Stomach (tissue), 9 donors: ENCODE data around the gene ZNF511. TPM values are rescaled to one million over a fixed set of nuclear protein-coding genes. Genes with fewer than 3 reads are reported as not detected.

ENCODE experiments used
- DNase-seq, 2 donors: peaks; one replicate each; pipeline versions ENCODE4 v3.0.0 to v3.0.0-alpha.2; 2013 to 2019
- H3K27ac ChIP-seq, 5 donors: fragments of 200-600 bp in 4 of 5; sonication (generic) in 4 of 5; one replicate each; pipeline ENCODE4 v1.5.1; 2013 to 2019; ENCODE audit warnings: mild to moderate bottlenecking in 1 of 5, moderate library complexity in 1 of 5
- H3K27me3 ChIP-seq, 3 donors: fragments of 200-600 bp; sonication (generic); one replicate each; pipeline ENCODE4 v1.5.1; 2017 to 2019; ENCODE audit warnings: mixed run types in 1 of 3
- H3K36me3 ChIP-seq, 4 donors: fragments of 200-600 bp; sonication (generic); 1 replicate in 3 of 4; 2 replicates in 1 of 4; pipeline ENCODE4 v1.5.1; 2016 to 2019
- H3K4me1 ChIP-seq, 4 donors: fragments of 200-600 bp; sonication (generic); one replicate each; pipeline ENCODE4 v1.5.1; 2016 to 2019
- H3K4me3 ChIP-seq, 4 donors: fragments of 200-600 bp; sonication (generic) in 3 of 4; one replicate each; pipeline ENCODE4 v1.5.1; 2016 to 2019; ENCODE audit warnings: mild to moderate bottlenecking in 1 of 4
- H3K9me3 ChIP-seq, 4 donors: fragments of 200-600 bp; sonication (generic); one replicate each; pipeline ENCODE4 v1.5.1; 2016 to 2019
- CTCF ChIP-seq, 7 experiments: fragments of 450-650 bp in 4 of 7; fragments of 200-600 bp in 3 of 7; sonication (generic) in 3 of 7; IDR thresholded peaks; one replicate each; pipeline ENCODE4 v1.5.1; 2016 to 2019; ENCODE audit warnings: antibody characterized with exemption in 7 of 7, control low read depth in 2 of 7, mild to moderate bottlenecking in 1 of 7
- EP300 ChIP-seq: sonication (generic); formaldehyde crosslinking; IDR thresholded peaks from one replicate; pipeline ENCODE4 v1.6.1; 2017; ENCODE audit warnings: antibody characterized with exemption
- POLR2A ChIP-seq, 4 donors: fragments of 450-650 bp; IDR thresholded peaks; one replicate each; pipeline ENCODE4 v1.6.1; 2016; ENCODE audit warnings: antibody characterized with exemption in 4 of 4, control low read depth in 2 of 4, mild to moderate bottlenecking in 1 of 4, moderate library complexity in 1 of 4
- POLR2AphosphoS5 ChIP-seq, 3 donors: sonication (generic); formaldehyde crosslinking; IDR thresholded peaks; one replicate each; pipeline ENCODE4 v1.6.1; 2016; ENCODE audit warnings: antibody characterized with exemption in 3 of 3
- WGBS, 5 donors: extraction: QIAGEN DNeasy Blood & Tissue Kit in 3 of 5; methylation state at CpG; one replicate each; pipeline versions ENCODE4 v1.1.5 to v1.1.7; 2013 to 2018; 5-methylcytosine and 5-hydroxymethylcytosine counted together
- intact Hi-C: fragments of 100-400 bp; cut with DNase I; formaldehyde crosslinking; loops from one replicate; pipeline ENCODE4 v1.15.1; 2023; ENCODE audit warnings: low total_unique reads
- polyA plus RNA-seq, 3 donors: library from polyadenylated mRNA; stranded (reverse); fragments of 200-250 nt; gene quantifications; one replicate each; pipeline ENCODE4 v1.2.3, GENCODE V29; 2013
- total RNA-seq, 5 donors: library from RNA; depleted of rRNA; stranded (reverse); fragments of >200 nt; gene quantifications; one replicate each; pipeline versions ENCODE4 v1.1.0 to v1.2.3, GENCODE V29; 2014 to 2016
- donor health status: healthy with polysubstance abuse.
- donor health status: Bipolar disorder and iron deficiency.
- donor health status: healthy.

Gene ZNF511
- total and polyA plus RNA-seq, 8 donors = 12.7 to 82.1 (median 55.9) TPM

- DNase-seq = peak in 1 of 2 donors; percentile 36
- Histone ChIP-seq H3K36me3 (no peaks in the 10 kb centered on the region), H3K4me1 (peaks cover 23 to 25% (median 24%) of the 10 kb centered on the region in 4 donors), H3K4me3 (peak overlapping the region; percentile 39 to 50 (median 42)), H3K9me3 (no peaks in the 10 kb centered on the region), H3K27ac (peak overlapping the region; percentile 32 to 62 (median 41)), H3K27me3 (peaks cover 21 to 91% (median 62%) of the 10 kb centered on the region in 3 donors)
- intact Hi-C loops = no loop called here
- TF ChIP-seq POLR2AphosphoS5 (IDR thresholded peaks at IDR 0.05) (no peak), POLR2A (IDR thresholded peaks at IDR 0.05) (no peak), EP300 (no peak), CTCF (IDR thresholded peaks at IDR 0.05) (no peak)
- 0 to 8% (median 4%) methylated on average over 1 to 41 of the region's 41 CpGs for WGBS, 5 donors
Observed at GRCh38 chr10:133336118-133336576, 27.4 kb downstream of the ZNF511 start.

GRCh38 chr10:133336577-133337369, 28.1 kb downstream of the ZNF511 start, which contains the start of gene CALY:
TSS of gene CALY (minus strand) at chr10:133336896. CDS start at chr10:133328989, 7,907 bp downstream.
- intact Hi-C loops = no loop called here
- 9 to 18% (median 16%) methylated on average over 37 to 63 of the region's 63 CpGs for WGBS, 5 donors
- Histone ChIP-seq H3K27me3 (peaks cover 21 to 92% (median 58%) of the 10 kb centered on the region in 3 donors), H3K4me1 (peaks cover 23 to 25% (median 24%) of the 10 kb centered on the region in 4 donors), H3K9me3 (no peaks in the 10 kb centered on the region), H3K4me3 (peak within 1 kb of the TSS; percentile 39 to 50 (median 42)), H3K36me3 (no peaks in the 10 kb centered on the region), H3K27ac (peak within 1 kb of the TSS; percentile 32 to 62 (median 41))
- DNase-seq = peak; percentile 59 to 88
- TF ChIP-seq POLR2AphosphoS5 (IDR thresholded peaks at IDR 0.05) = no peak

- intact Hi-C loops = no loop called here
- Histone ChIP-seq H3K27me3 (peaks cover 18 to 92% (median 54%) of the 10 kb centered on the region in 3 donors), H3K4me3 (no peak overlapping the region), H3K27ac (no peak overlapping the region), H3K36me3 (no peaks in the 10 kb centered on the region), H3K9me3 (no peaks in the 10 kb centered on the region), H3K4me1 (peaks cover 23 to 25% (median 24%) of the 10 kb centered on the region in 4 donors)
- no peak for DNase-seq
- 62 to 84% (median 71%) methylated on average over 3 of the region's 3 CpGs for WGBS, 5 donors
- TF ChIP-seq EP300 = no peak
- TF ChIP-seq POLR2A (IDR thresholded peaks at IDR 0.05) = no peak
- TF ChIP-seq CTCF (IDR thresholded peaks at IDR 0.05) = no peak
- no peak for TF ChIP-seq POLR2AphosphoS5 (IDR thresholded peaks at IDR 0.05)
Observed at GRCh38 chr10:133337370-133337725, 28.6 kb downstream of the ZNF511 start.

GRCh38 chr10:133338080-133339071, 29.7 kb downstream of the ZNF511 start:
- Histone ChIP-seq H3K27ac (no peak overlapping the region), H3K4me3 (no peak overlapping the region), H3K27me3 (peaks cover 18 to 92% (median 54%) of the 10 kb centered on the region in 3 donors), H3K36me3 (no peaks in the 10 kb centered on the region), H3K9me3 (no peaks in the 10 kb centered on the region), H3K4me1 (peaks cover 23 to 25% (median 24%) of the 10 kb centered on the region in 4 donors)
- no peak for TF ChIP-seq POLR2A (IDR thresholded peaks at IDR 0.05)
- TF ChIP-seq POLR2AphosphoS5 (IDR thresholded peaks at IDR 0.05) = no peak
- DNase-seq = no peak
- 82 to 87% (median 85%) methylated on average over 10 of the region's 10 CpGs for WGBS, 5 donors
- intact Hi-C loops = no loop called here
